Thymus (tissue), 11 donors: Measurements from ENCODE around the gene FBXO42. TPM values are rescaled to one million over a fixed set of nuclear protein-coding genes. Genes with fewer than 3 reads are reported as not detected.

ENCODE experiments used
- DNase-seq, 9 donors: peaks; one replicate each; pipeline ENCODE4 v3.0.0-alpha.2; 2013; ENCODE audit warnings: low spot score in 9 of 9, low read depth in 6 of 9, missing footprints in 1 of 9
- H3K27ac ChIP-seq, 2 donors: one replicate each; pipeline ENCODE4 v1.5.1; 2013; ENCODE audit warnings: control low read depth in 1 of 2, low read depth in 1 of 2, low read length in 1 of 2, mild to moderate bottlenecking in 1 of 2, moderate library complexity in 1 of 2
- H3K27me3 ChIP-seq, 2 donors: one replicate each; pipeline ENCODE4 v1.5.1; 2013; ENCODE audit warnings: low read length in 1 of 2; ENCODE audit not compliant: control insufficient read depth in 2 of 2, insufficient read depth in 1 of 2
- H3K36me3 ChIP-seq, 2 donors: one replicate each; pipeline ENCODE4 v1.5.1; 2013; ENCODE audit warnings: low read length in 1 of 2, mild to moderate bottlenecking in 1 of 2, moderate library complexity in 1 of 2; ENCODE audit not compliant: control insufficient read depth in 2 of 2, insufficient read depth in 2 of 2
- H3K4me1 ChIP-seq, 2 donors: one replicate each; pipeline ENCODE4 v1.5.1; 2013; ENCODE audit warnings: low read length in 2 of 2; ENCODE audit not compliant: control insufficient read depth in 2 of 2, insufficient read depth in 2 of 2
- H3K4me3 ChIP-seq, 2 donors: one replicate each; pipeline ENCODE4 v1.5.1; 2013; ENCODE audit warnings: low read length in 2 of 2, control low read depth in 1 of 2, mild to moderate bottlenecking in 1 of 2
- H3K9me3 ChIP-seq, 2 donors: one replicate each; pipeline ENCODE4 v1.5.1; 2013; ENCODE audit warnings: low read length in 1 of 2, mild to moderate bottlenecking in 1 of 2; ENCODE audit not compliant: control insufficient read depth in 2 of 2, insufficient read depth in 1 of 2
- WGBS: extraction: QIAGEN DNeasy Blood & Tissue Kit; methylation state at CpG from one replicate; pipeline ENCODE4 v1.1.7; 2013; 5-methylcytosine and 5-hydroxymethylcytosine counted together
- polyA plus RNA-seq: library from polyadenylated mRNA; stranded (reverse); fragments of 200-250 nt; gene quantifications from one replicate; pipeline ENCODE4 v1.2.3, GENCODE V29; 2013
- total RNA-seq: library from RNA; stranded (reverse); fragments of 120-200 nt; gene quantifications from one replicate; pipeline ENCODE4 v1.2.4, GENCODE V29; 2013
- donor health status: healthy.

The FBXO42 gene
- total and polyA plus RNA-seq, 2 donors: 12.4 to 20.8 TPM

- no peak overlapping the region for H3K27ac ChIP-seq
- H3K36me3 ChIP-seq: peaks cover 8 to 10% of the 10 kb centered on the region in 2 donors
- H3K4me1 ChIP-seq: no peaks in the 10 kb centered on the region
- H3K9me3 ChIP-seq: no peaks in the 10 kb centered on the region
- no peaks in the 10 kb centered on the region for H3K27me3 ChIP-seq
- no peak for DNase-seq
- 94% methylated on average over 9 of the region's 10 CpGs for WGBS
- no peak overlapping the region for H3K4me3 ChIP-seq
Measured at GRCh38 chr1:16342331-16343062, 9.8 kb downstream of the FBXO42 start.

GRCh38 chr1:16340673-16341072 lies 11.6 kb downstream of the FBXO42 start:
- H3K36me3 ChIP-seq: peaks cover 8 to 10% of the 10 kb centered on the region in 2 donors
- no peak overlapping the region for H3K4me3 ChIP-seq
- WGBS: 98% methylated on average over 1 of the region's 1 CpG
- H3K27me3 ChIP-seq: no peaks in the 10 kb centered on the region
- no peaks in the 10 kb centered on the region for H3K9me3 ChIP-seq
- H3K27ac ChIP-seq: no peak overlapping the region
- DNase-seq: no peak
- H3K4me1 ChIP-seq: no peaks in the 10 kb centered on the region

DNA sequence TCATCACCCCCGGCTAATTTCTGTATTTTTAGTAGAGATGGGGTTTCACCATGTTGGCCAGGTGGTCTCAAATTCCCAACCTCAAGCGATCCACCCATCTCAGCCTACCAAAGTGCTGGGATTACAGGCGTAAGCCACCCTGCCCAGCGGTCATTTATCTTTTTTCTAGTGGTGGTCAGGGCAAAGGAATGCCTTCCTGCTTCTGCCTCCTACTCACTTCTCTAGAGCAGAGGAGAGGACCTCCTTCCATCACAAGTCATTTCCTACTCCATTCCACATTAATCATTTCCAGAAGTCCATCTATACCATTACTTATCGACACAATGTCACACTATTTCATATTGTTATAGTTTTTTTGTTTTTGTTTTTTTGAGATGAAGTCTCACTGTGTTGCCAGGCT lies 13.3 kb downstream of the FBXO42 start:
- Histone ChIP-seq H3K27me3 (no peaks in the 10 kb centered on the region), H3K36me3 (peaks cover 8 to 10% of the 10 kb centered on the region in 2 donors), H3K27ac (no peak overlapping the region), H3K4me1 (no peaks in the 10 kb centered on the region), H3K4me3 (no peak overlapping the region), H3K9me3 (no peaks in the 10 kb centered on the region)
- WGBS: 98% methylated on average over 5 of the region's 5 CpGs
- no peak for DNase-seq

- no peaks in the 10 kb centered on the region for H3K36me3 ChIP-seq
- H3K9me3 ChIP-seq: no peaks in the 10 kb centered on the region
- H3K4me1 ChIP-seq: no peaks in the 10 kb centered on the region
- 97% methylated on average over 7 of the region's 7 CpGs for WGBS
- H3K4me3 ChIP-seq: no peak overlapping the region
- no peaks in the 10 kb centered on the region for H3K27me3 ChIP-seq
- H3K27ac ChIP-seq: no peak overlapping the region
- DNase-seq: no peak
Measured at GRCh38 chr1:16334655-16335340, 17.5 kb downstream of the FBXO42 start.

- H3K4me3 ChIP-seq: no peak overlapping the region
- no peaks in the 10 kb centered on the region for H3K27me3 ChIP-seq
- no peak for DNase-seq
- H3K4me1 ChIP-seq: no peaks in the 10 kb centered on the region
- WGBS: 94% methylated on average over 5 of the region's 5 CpGs
- H3K9me3 ChIP-seq: no peaks in the 10 kb centered on the region
- no peak overlapping the region for H3K27ac ChIP-seq
- no peaks in the 10 kb centered on the region for H3K36me3 ChIP-seq
Measured at GRCh38 chr1:16326833-16327404, 25.4 kb downstream of the FBXO42 start.

DNA sequence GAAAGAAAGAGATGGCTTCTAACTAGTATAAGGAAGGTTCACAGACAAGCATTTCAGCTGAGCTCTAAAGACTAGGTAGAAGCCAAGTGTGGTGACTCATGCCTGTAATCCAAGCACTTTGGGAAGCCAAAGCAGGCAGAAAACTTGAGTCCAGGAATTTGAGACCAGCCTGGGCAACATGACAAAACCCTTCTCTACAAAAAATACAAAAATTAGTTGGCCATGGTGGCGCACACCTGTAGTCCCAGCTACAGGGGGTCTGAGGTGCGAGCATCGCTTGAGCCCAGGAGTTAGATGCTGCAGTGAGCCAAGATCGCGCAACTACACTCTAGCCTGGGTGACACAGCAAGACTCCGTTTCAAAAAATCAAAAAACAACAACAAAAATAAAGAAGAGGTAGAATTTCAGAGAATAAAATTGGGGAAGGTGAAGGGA lies 27.8 kb downstream of the FBXO42 start:
- Histone ChIP-seq H3K4me1 (no peaks in the 10 kb centered on the region), H3K9me3 (no peaks in the 10 kb centered on the region), H3K27me3 (no peaks in the 10 kb centered on the region), H3K27ac (no peak overlapping the region), H3K36me3 (no peaks in the 10 kb centered on the region), H3K4me3 (no peak overlapping the region)
- WGBS: 96% methylated on average over 6 of the region's 6 CpGs
- no peak for DNase-seq

GRCh38 chr1:16321176-16321867 lies 31.0 kb downstream of the FBXO42 start:
- no peaks in the 10 kb centered on the region for H3K27me3 ChIP-seq
- 95% methylated on average over 4 of the region's 4 CpGs for WGBS
- no peaks in the 10 kb centered on the region for H3K36me3 ChIP-seq
- H3K4me3 ChIP-seq: no peak overlapping the region
- H3K27ac ChIP-seq: no peak overlapping the region
- DNase-seq: no peak
- H3K4me1 ChIP-seq: no peaks in the 10 kb centered on the region
- no peaks in the 10 kb centered on the region for H3K9me3 ChIP-seq

DNA sequence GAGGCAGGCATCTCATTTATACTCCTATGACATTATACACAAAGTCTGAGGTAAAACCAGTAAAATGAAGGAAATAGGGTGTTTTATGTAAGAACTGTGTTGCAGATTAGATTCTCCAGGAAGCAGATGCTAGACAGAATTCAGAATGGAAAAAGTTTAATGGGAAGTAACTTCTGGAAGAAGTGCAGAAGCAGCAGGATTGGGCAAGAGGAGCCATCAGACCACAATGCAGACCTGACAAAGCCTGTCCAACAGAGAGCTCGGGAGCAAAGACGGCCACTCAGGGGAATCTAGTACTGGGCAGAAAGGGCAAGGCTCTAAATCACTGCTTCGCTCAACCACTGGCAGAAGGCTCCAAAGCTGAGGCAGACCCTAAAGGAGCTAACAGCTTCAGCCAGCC lies 33.7 kb downstream of the FBXO42 start:
- Histone ChIP-seq H3K27me3 (no peaks in the 10 kb centered on the region), H3K4me3 (no peak overlapping the region), H3K9me3 (no peaks in the 10 kb centered on the region), H3K36me3 (peaks cover 9 to 19% of the 10 kb centered on the region in 2 donors), H3K4me1 (no peaks in the 10 kb centered on the region), H3K27ac (no peak overlapping the region)
- no peak for DNase-seq
- 87% methylated on average over 3 of the region's 3 CpGs for WGBS

GRCh38 chr1:16315437-16315836 lies 36.8 kb downstream of the FBXO42 start:
- H3K27ac ChIP-seq: peak overlapping the region in 1 of 2 donors; percentile 53
- H3K4me3 ChIP-seq: no peak overlapping the region
- H3K36me3 ChIP-seq: peaks cover 19 to 40% of the 10 kb centered on the region in 2 donors
- no peak for DNase-seq
- no peaks in the 10 kb centered on the region for H3K27me3 ChIP-seq
- 91% methylated on average over 4 of the region's 4 CpGs for WGBS
- no peaks in the 10 kb centered on the region for H3K9me3 ChIP-seq
- no peaks in the 10 kb centered on the region for H3K4me1 ChIP-seq
